Stimulated activated CD8-positive, alpha-beta memory T cell treated with anti-CD3 and anti-CD28 coated beads, Interleukin-2, amount 100 ng/mL, for 1 hour (primary cell): ENCODE data around the gene C1orf146.
"Not testable (repeated sequence)": the region's sequence is repeated elsewhere in the genome, so short reads cannot be mapped to it uniquely, and the experiment has no call there.

Source experiments
- DNase-seq, 2 donors: peaks; one replicate each; pipeline ENCODE4 v3.0.0-alpha.2; 2020; ENCODE audit warnings: low read depth in 2 of 2

The C1orf146 gene

GRCh38 chr1:92274939-92275338 lies 57.2 kb downstream of the C1orf146 start:
- no peak for DNase-seq

GRCh38 chr1:92276082-92276481 lies 58.4 kb downstream of the C1orf146 start:
- DNase-seq: no peak

- no peak for DNase-seq
Observed at GRCh38 chr1:92277105-92277723, 59.5 kb downstream of the C1orf146 start.

- DNase-seq: not testable (repeated sequence)
Observed at GRCh38 chr1:92279781-92280180, 62.1 kb downstream of the C1orf146 start.

- not testable (repeated sequence) for DNase-seq
Observed at GRCh38 chr1:92281411-92281810, 63.7 kb downstream of the C1orf146 start.

DNA sequence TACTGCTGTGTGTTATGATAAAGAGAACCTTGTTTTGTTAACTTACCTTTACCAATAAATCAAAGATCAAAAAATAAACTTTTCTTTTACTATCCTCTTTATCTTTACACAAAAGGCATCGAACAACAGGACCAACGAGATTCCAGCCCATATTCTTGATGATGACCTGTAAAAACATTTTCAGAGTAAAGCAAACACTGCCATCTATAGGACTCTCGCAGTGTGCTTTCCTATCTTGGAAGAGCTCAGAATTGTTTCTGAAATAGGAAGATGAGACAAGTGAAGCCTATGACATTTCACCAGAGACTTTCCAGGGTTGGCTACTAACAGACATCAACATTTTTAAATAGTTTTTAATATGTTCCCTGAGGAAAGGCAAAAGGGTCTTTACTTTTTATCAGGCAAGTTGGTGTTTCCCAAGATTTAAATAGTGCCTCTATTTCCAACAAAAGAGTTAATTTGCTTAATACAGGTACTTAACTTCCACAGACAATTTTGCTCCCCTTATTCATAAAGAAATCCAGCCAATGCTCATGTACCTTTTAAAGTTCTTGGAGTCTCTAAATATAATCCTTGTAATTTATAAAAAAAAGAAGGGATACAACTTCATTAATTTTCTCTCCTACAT lies 73.8 kb downstream of the C1orf146 start:
- no peak for DNase-seq
